HL-60 (cell line): ENCODE results near the gene HPCAL4.

Source experiments
- GABPA ChIP-seq: IDR thresholded peaks from 2 replicates; pipeline ENCODE4 v1.6.1; 2012; ENCODE audit warnings: low read depth
- POLR2AphosphoS5 ChIP-seq: IDR thresholded peaks from 2 replicates; pipeline ENCODE4 v1.6.1; 2012; ENCODE audit warnings: low read depth

DNA sequence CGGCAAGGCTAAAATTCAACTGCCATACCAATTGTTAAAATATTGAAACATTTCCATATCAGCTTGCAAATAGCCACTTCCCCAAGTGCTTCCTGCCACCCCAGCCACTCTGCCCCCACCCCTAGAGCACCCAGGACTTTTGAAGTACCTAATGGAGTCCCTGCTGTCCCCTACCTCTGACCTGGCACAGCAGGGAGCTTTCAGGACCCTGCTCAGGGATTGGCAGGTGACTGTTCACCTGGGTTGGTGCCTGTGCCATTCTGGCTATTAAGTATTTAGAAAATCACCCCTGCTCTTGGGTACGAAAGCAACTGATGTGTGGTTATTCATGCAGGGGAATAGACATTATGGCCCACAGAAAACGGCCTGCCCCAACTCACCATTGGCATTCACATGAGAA lies 9.1 kb upstream of the HPCAL4 start:
- TF ChIP-seq GABPA, result no peak
- no peak for TF ChIP-seq POLR2AphosphoS5
